NCI-H1092 treated with DMSO at 0.1 percent for 48 hours (cell line): ENCODE data around the gene F8.
"Not testable (repeated sequence)": the region's sequence is repeated elsewhere in the genome, so short reads cannot be mapped to it uniquely, and the experiment has no call there.

Source experiments
- DNase-seq: peaks from one replicate; lab custom pipeline; 2025; lab: John Stamatoyannopoulos, UW

The F8 gene

GRCh38 chrX:154873329-154873728 is 149.2 kb downstream of the F8 start:
- no peak for DNase-seq

- not testable (repeated sequence) for DNase-seq
Measured at GRCh38 chrX:154868522-154868921, 154.0 kb downstream of the F8 start.

GRCh38 chrX:154855256-154855655 is 167.3 kb downstream of the F8 start:
- no peak for DNase-seq

GRCh38 chrX:154850957-154851611 is 171.4 kb downstream of the F8 start:
- DNase-seq: no peak

- peak; percentile 56 for DNase-seq
Measured at GRCh38 chrX:154840856-154841255, 181.7 kb downstream of the F8 start.

- DNase-seq: no peak
Measured at GRCh38 chrX:154836163-154836562, 186.4 kb downstream of the F8 start.

- no peak for DNase-seq
Measured at GRCh38 chrX:154834562-154834961, 188.0 kb downstream of the F8 start, which contains the start of gene SMIM9. TSS of gene SMIM9 (minus strand) at chrX:154834662. CDS start at chrX:154830856, 3,806 bp downstream.

GRCh38 chrX:154833746-154834274 is 188.7 kb downstream of the F8 start:
- no peak for DNase-seq

GRCh38 chrX:154829926-154830442 is 192.5 kb downstream of the F8 start:
- DNase-seq: no peak

GRCh38 chrX:154829134-154829533 is 193.4 kb downstream of the F8 start:
- DNase-seq: no peak

GRCh38 chrX:154828016-154828408 is 194.5 kb downstream of the F8 start:
- DNase-seq: no peak

GRCh38 chrX:154827194-154828015 is 195.1 kb downstream of the F8 start:
- no peak for DNase-seq

GRCh38 chrX:154825586-154825985 is 196.9 kb downstream of the F8 start:
- DNase-seq: not testable (repeated sequence)

GRCh38 chrX:154824638-154825037 is 197.9 kb downstream of the F8 start:
- DNase-seq: no peak

GRCh38 chrX:154822029-154822428 is 200.5 kb downstream of the F8 start:
- DNase-seq: no peak

GRCh38 chrX:154821523-154821922 is 201.0 kb downstream of the F8 start:
- no peak for DNase-seq

GRCh38 chrX:154819771-154820341 is 202.7 kb downstream of the F8 start:
- no peak for DNase-seq

GRCh38 chrX:154818916-154819770 is 203.4 kb downstream of the F8 start:
- no peak for DNase-seq

- not testable (repeated sequence) for DNase-seq
Measured at GRCh38 chrX:154817048-154817618, 205.4 kb downstream of the F8 start.

- not testable (repeated sequence) for DNase-seq
Measured at GRCh38 chrX:154816326-154816898, 206.1 kb downstream of the F8 start.
